Sigmoid colon (tissue), 4 donors: ENCODE data around the gene PRTN3.

Source experiments
- CTCF ChIP-seq, 4 experiments: fragments of 450-650 bp in 3 of 4; fragments of 200-600 bp in 1 of 4; IDR thresholded peaks; one replicate each; pipeline ENCODE4 v1.5.1; 2016 to 2019; ENCODE audit warnings: antibody characterized with exemption in 4 of 4, mild to moderate bottlenecking in 3 of 4, moderate library complexity in 2 of 4
- EP300 ChIP-seq, 4 donors: sonication (generic); formaldehyde crosslinking; IDR thresholded peaks; one replicate each; pipeline ENCODE4 v1.6.1; 2017; ENCODE audit warnings: antibody characterized with exemption in 4 of 4
- POLR2A ChIP-seq, 2 donors: fragments of 450-650 bp; IDR thresholded peaks; one replicate each; pipeline ENCODE4 v1.6.1; 2016; ENCODE audit warnings: antibody characterized with exemption in 2 of 2, mild to moderate bottlenecking in 2 of 2, moderate library complexity in 2 of 2

GRCh38 chr19:848386-848921, 7.7 kb downstream of the PRTN3 start:
- no peak for TF ChIP-seq CTCF (IDR thresholded peaks at IDR 0.05)
- no peak for TF ChIP-seq EP300 (IDR thresholded peaks at IDR 0.05)
- no peak for TF ChIP-seq POLR2A (IDR thresholded peaks at IDR 0.05)
